Hepatocyte (in vitro differentiated cells): ENCODE data around the gene POU3F3.

Experiments used
- CTCF ChIP-seq: fragments of 200-600 bp; sonication (generic); IDR thresholded peaks from 2 replicates; pipeline ENCODE4 v1.5.1; 2016; ENCODE audit warnings: antibody characterized with exemption, mild to moderate bottlenecking; ENCODE audit not compliant: poor library complexity
- EZH2 ChIP-seq: fragments of 200-600 bp; sonication (generic); IDR thresholded peaks from 2 replicates; pipeline ENCODE4 v1.6.1; 2016; ENCODE audit warnings: antibody characterized with exemption, mild to moderate bottlenecking, borderline replicate concordance
- EZH2phosphoT487 ChIP-seq: fragments of 200-600 bp; sonication (generic); IDR thresholded peaks from one replicate; pipeline ENCODE4 v1.6.1; 2018; ENCODE audit warnings: antibody characterized with exemption, mild to moderate bottlenecking, low read depth, moderate library complexity; ENCODE audit not compliant: unreplicated experiment, severe bottlenecking

GRCh38 chr2:104834431-104835153 is 19.3 kb upstream of the POU3F3 start:
- TF ChIP-seq CTCF, result no peak
- no peak for TF ChIP-seq EZH2
- no peak for TF ChIP-seq EZH2phosphoT487
